HCT116 (cell line): ENCODE measurements around the gene CDK5RAP2.

ENCODE experiments used
- EGR1 ChIP-seq: IDR thresholded peaks from 2 replicates; pipeline ENCODE4 v1.6.1; 2012; ENCODE audit warnings: low read depth
- EZH2 ChIP-seq: fragments of 200-600 bp; sonication (generic); IDR thresholded peaks from 2 replicates; pipeline ENCODE4 v1.6.1; 2017; ENCODE audit warnings: antibody characterized with exemption, mixed run types
- EZH2phosphoT487 ChIP-seq: fragments of 200-600 bp; IDR thresholded peaks from 2 replicates; pipeline ENCODE4 v1.6.1; 2018; ENCODE audit warnings: antibody characterized with exemption, borderline replicate concordance
- POLR2A ChIP-seq: IDR thresholded peaks from 2 replicates; pipeline ENCODE4 v1.7.0; 2011; ENCODE audit warnings: borderline replicate concordance; ENCODE audit not compliant: insufficient read depth, insufficient read length; ENCODE audit errors: extremely low read depth

- no peak for TF ChIP-seq EZH2
- TF ChIP-seq POLR2A = no peak
- TF ChIP-seq EGR1 = no peak
- no peak for TF ChIP-seq EZH2phosphoT487
These were observed 127.3 kb downstream of the CDK5RAP2 start for GRCh38 chr9:120452631-120453030.
